Fibroblast of pulmonary artery (primary cell): Measurements from ENCODE around the gene IGLL1.
A peak's percentile ranks its signal among the peaks of the same experiment; 100 is the strongest.

ENCODE experiments used
- DNase-seq: peaks from one replicate; pipeline ENCODE4 v3.0.0-alpha.2; 2010; ENCODE audit warnings: low read depth
- H3K4me3 ChIP-seq: replicated peaks from 2 replicates; pipeline ENCODE4 v1.5.1; 2011; ENCODE audit warnings: low read depth, mild to moderate bottlenecking, control low read depth, low read length, moderate library complexity
- CTCF ChIP-seq: IDR thresholded peaks from 2 replicates; pipeline ENCODE4 v1.5.1; 2011; ENCODE audit warnings: mild to moderate bottlenecking, control low read depth, low read length, inconsistent platforms; ENCODE audit errors: missing control alignments

Gene IGLL1

GRCh38 chr22:23613193-23613972 is 33.3 kb upstream of the IGLL1 start:
- no peak for TF ChIP-seq CTCF
- peak; percentile 11 for DNase-seq
- H3K4me3 ChIP-seq, result no peak overlapping the region

GRCh38 chr22:23609983-23610781 is 30.1 kb upstream of the IGLL1 start:
- DNase-seq, result no peak
- TF ChIP-seq CTCF, result no peak
- H3K4me3 ChIP-seq, result no peak overlapping the region

- no peak overlapping the region for H3K4me3 ChIP-seq
- TF ChIP-seq CTCF, result no peak
- DNase-seq, result peak; percentile 29
Measured at GRCh38 chr22:23608583-23608982, 28.5 kb upstream of the IGLL1 start.

- DNase-seq, result no peak
- no peak for TF ChIP-seq CTCF
- no peak overlapping the region for H3K4me3 ChIP-seq
Measured at GRCh38 chr22:23606204-23607131, 26.4 kb upstream of the IGLL1 start.

- H3K4me3 ChIP-seq, result no peak overlapping the region
- TF ChIP-seq CTCF, result no peak
- DNase-seq, result no peak
Measured at GRCh38 chr22:23604939-23605712, 25.0 kb upstream of the IGLL1 start.

GRCh38 chr22:23603266-23603665 is 23.2 kb upstream of the IGLL1 start:
- H3K4me3 ChIP-seq, result no peak overlapping the region
- no peak for TF ChIP-seq CTCF
- no peak for DNase-seq
